HUES48 (cell line): Measurements from ENCODE around the gene AVL9.
A peak's percentile ranks its signal among the peaks of the same experiment; 100 is the strongest.
"Not testable (repeated sequence)": the region's sequence is repeated elsewhere in the genome, so short reads cannot be mapped to it uniquely, and the experiment has no call there.

ENCODE experiments used
- H3K27ac ChIP-seq: one replicate; pipeline ENCODE4 v1.7.0; 2013; ENCODE audit warnings: low read depth, low read length, inconsistent platforms
- H3K27me3 ChIP-seq: 2 replicates; pipeline ENCODE4 v1.6.1; 2013; ENCODE audit warnings: mild to moderate bottlenecking, low read length; ENCODE audit not compliant: control insufficient read depth, insufficient read depth
- H3K36me3 ChIP-seq: 2 replicates; pipeline ENCODE4 v1.6.1; 2013; ENCODE audit warnings: low read length; ENCODE audit not compliant: control insufficient read depth, insufficient read depth
- H3K4me1 ChIP-seq: 2 replicates; pipeline ENCODE4 v1.6.1; 2013; ENCODE audit warnings: mild to moderate bottlenecking, low read length; ENCODE audit not compliant: control insufficient read depth, insufficient read depth
- H3K4me3 ChIP-seq: 2 replicates; pipeline ENCODE4 v1.5.1; 2013; ENCODE audit warnings: mild to moderate bottlenecking, low read depth, low read length
- H3K9ac ChIP-seq: 2 replicates; pipeline ENCODE4 v1.6.1; 2013; ENCODE audit warnings: mild to moderate bottlenecking, low read depth, low read length, moderate library complexity
- H3K9me3 ChIP-seq: 2 replicates; pipeline ENCODE4 v1.6.1; 2013; ENCODE audit warnings: low read length; ENCODE audit not compliant: control insufficient read depth, insufficient read depth

Gene AVL9

DNA sequence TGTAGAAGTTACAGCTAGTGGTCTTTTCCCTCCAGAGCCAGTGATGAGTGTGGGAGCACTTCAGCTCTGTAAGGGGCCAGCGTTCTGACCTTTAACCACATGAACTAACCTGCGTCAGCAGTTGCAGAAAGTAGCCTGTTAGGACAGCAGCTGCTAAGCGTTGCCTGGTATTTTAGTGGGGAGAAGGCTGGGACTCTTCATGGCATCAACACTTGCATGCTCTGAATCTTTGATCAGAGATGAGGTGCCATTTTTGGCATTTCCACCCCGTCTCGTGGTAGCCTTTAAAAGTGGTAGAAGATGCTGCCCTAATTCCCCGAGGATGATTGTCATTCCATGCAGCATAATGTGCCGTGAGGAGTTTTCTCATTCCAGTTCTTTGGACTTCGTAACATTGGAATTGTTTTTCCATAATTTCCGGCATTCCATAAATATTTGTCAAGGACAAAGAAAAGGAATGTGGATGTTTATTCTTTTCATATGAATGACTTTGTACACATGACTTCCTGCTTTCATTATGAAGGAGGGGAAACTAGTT lies 92.2 kb downstream of the AVL9 start:
- Histone ChIP-seq H3K4me3 (no peak overlapping the region), H3K36me3 (peaks cover 55% of the 10 kb centered on the region), H3K9me3 (no peaks in the 10 kb centered on the region), H3K27me3 (no peaks in the 10 kb centered on the region), H3K9ac (no peak overlapping the region), H3K27ac (peak overlapping the region; percentile 3), H3K4me1 (peaks cover 23% of the 10 kb centered on the region; the same call in 1 of the 2 replicates)

- H3K9ac ChIP-seq, result no peak overlapping the region
- peaks cover 43% of the 10 kb centered on the region for H3K36me3 ChIP-seq
- H3K27me3 ChIP-seq, result no peaks in the 10 kb centered on the region
- no peaks in the 10 kb centered on the region for H3K9me3 ChIP-seq
- peaks cover 23% of the 10 kb centered on the region; the same call in 1 of the 2 replicates for H3K4me1 ChIP-seq
- no peak overlapping the region for H3K27ac ChIP-seq
- H3K4me3 ChIP-seq, result no peak overlapping the region
These were observed 93.4 kb downstream of the AVL9 start for GRCh38 chr7:32588657-32589056.

DNA sequence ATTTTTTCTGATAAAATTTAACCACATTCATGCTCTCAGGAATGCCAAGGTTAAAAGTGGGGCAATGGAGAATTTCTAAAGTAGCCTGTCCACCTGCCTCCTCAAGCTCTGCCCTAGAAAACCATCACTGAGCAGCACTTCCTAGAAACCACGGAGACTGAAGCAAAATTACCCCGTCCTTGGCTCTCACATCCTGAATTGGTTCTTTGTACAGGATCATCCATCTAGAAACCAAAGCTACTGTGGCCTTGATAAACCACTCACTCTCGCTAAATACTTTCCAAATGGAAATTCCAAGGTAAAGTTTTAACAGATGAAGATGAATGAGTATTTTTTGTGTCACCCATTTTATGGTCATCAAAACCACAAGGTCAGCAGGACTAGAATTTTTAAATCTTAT lies 96.6 kb downstream of the AVL9 start:
- H3K36me3 ChIP-seq, result peaks cover 14% of the 10 kb centered on the region; the same call in 1 of the 2 replicates
- no peaks in the 10 kb centered on the region for H3K27me3 ChIP-seq
- no peak overlapping the region for H3K27ac ChIP-seq
- H3K9me3 ChIP-seq, result no peaks in the 10 kb centered on the region
- H3K4me1 ChIP-seq, result peaks cover 12% of the 10 kb centered on the region; the same call in 1 of the 2 replicates
- no peak overlapping the region for H3K4me3 ChIP-seq
- H3K9ac ChIP-seq, result no peak overlapping the region

DNA sequence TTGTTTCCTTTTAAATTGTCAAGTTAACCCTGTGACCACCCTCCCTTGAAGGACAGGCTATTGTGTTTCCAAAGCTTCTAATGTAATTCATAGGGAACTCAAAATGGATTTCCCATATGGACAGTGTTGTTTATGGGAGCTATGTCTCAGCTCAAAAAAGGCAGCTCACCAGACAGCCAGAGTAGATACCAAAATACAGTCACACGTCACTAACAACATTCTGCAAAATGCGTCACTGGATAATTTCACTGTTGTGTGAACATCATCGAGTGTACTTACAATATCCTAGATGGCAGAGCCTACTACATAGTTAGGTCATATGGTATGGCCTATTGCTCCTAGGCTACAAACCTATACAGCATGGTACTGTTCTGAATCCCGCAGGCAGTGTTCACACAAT lies 97.4 kb downstream of the AVL9 start:
- no peak overlapping the region for H3K4me3 ChIP-seq

DNA sequence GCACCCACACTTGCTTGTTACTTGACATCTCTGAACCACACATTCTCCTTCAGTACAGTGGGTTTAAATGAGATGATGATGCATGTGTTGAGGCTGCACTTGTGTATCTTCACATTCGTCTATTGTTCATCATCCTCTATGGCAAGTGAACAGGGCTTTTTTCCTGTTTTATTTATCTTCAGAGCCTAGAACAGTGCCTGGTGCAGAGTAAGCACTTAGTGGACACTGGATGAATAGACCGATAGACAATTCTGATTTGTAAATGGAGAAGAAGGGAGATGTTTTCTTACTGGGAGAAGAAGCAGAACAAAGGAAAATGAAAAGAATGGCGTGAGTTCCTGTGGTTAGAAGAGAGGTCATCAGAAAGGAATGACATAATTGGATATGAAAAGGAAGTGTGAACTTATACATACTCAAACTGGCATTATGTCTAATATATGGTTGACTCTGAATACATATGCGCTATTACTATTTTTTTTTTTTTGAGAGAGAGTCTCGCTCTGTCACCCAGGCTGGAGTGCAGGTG lies 99.7 kb downstream of the AVL9 start:
- Histone ChIP-seq H3K36me3 (no peaks in the 10 kb centered on the region), H3K4me3 (no peak overlapping the region), H3K27me3 (no peaks in the 10 kb centered on the region), H3K9ac (no peak overlapping the region), H3K27ac (no peak overlapping the region), H3K9me3 (no peaks in the 10 kb centered on the region), H3K4me1 (no peaks in the 10 kb centered on the region)

More for the DNA sequence above, 97.4 kb downstream of the AVL9 start:
- Histone ChIP-seq H3K9me3 (no peaks in the 10 kb centered on the region), H3K27ac (no peak overlapping the region), H3K4me1 (peaks cover 4% of the 10 kb centered on the region; the same call in 1 of the 2 replicates), H3K27me3 (no peaks in the 10 kb centered on the region), H3K9ac (no peak overlapping the region), H3K36me3 (peaks cover 14% of the 10 kb centered on the region; the same call in 1 of the 2 replicates)

DNA sequence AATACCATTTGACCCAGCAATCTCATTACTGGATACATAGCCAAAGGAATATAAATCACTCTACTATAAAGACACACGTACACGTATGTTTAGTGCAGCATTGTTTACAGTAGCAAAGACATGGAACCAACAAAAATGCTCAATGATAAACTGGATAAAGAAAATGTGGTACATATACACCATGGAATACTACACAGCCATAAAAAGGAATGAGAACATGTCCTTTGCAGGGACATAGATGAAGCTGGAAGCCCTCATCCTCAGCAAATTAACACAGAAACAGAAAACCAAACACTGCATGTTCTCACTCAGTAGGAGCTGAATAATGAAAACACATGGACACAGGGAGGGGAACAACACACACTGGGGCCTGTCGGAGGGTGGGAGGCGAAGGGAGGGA lies 105.9 kb downstream of the AVL9 start:
- H3K9ac ChIP-seq, H3K4me1 ChIP-seq, H3K9me3 ChIP-seq, H3K27me3 ChIP-seq, H3K36me3 ChIP-seq, H3K27ac ChIP-seq, H3K4me3 ChIP-seq: not testable (repeated sequence)

DNA sequence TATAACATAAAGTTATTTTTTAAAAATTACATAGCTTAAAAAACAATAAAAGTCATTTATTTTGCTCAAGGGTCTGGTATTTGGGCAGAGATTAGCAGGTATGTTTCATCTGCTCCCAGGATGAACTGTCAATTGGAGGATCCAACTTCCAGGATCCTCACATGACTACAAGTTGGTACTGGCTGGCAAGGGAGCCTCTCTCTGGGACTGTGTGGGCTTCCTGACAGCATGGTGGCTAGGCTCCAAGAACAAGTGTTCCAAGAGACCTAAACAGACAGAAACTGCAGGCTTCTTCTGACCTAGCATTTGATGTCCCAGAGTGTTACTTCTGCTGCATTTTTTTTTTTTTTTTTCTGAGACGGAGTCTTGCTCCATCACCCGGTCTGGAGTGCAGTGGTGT lies 107.2 kb downstream of the AVL9 start:
- no peaks in the 10 kb centered on the region for H3K36me3 ChIP-seq
- no peaks in the 10 kb centered on the region for H3K27me3 ChIP-seq
- peaks cover 9% of the 10 kb centered on the region for H3K9me3 ChIP-seq
- H3K27ac ChIP-seq, result no peak overlapping the region
- peaks cover 5% of the 10 kb centered on the region; the same call in 1 of the 2 replicates for H3K4me1 ChIP-seq
- no peak overlapping the region for H3K4me3 ChIP-seq
- H3K9ac ChIP-seq, result no peak overlapping the region

- H3K36me3 ChIP-seq, H3K27me3 ChIP-seq, H3K4me1 ChIP-seq, H3K4me3 ChIP-seq, H3K9ac ChIP-seq, H3K9me3 ChIP-seq: not testable (repeated sequence)
- H3K27ac ChIP-seq, result peak overlapping the region; percentile 67
These were observed 108.2 kb downstream of the AVL9 start for GRCh38 chr7:32603492-32603891.

DNA sequence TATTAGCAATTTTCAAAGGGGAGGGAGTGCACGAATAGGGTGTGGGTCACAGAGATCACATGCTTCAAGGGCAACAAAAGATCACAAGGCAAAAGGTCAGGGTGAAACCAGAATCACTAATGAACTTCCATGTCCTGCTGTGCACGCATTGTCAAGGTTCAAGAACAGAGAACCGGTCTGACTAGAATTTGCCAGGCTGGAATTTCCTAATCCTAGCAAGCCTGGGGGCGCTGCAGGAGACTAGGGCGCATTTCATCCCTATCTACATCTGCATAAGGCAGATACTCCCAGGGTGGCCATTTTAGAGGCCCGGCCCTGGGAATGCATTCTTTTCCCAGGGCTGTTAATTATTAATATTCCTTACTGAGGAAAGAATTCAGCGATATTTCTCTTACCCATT lies 108.8 kb downstream of the AVL9 start:
- not testable (repeated sequence) for H3K9me3 ChIP-seq, H3K4me1 ChIP-seq, H3K9ac ChIP-seq, H3K36me3 ChIP-seq, H3K27me3 ChIP-seq, H3K4me3 ChIP-seq
- peak overlapping the region; percentile 74 for H3K27ac ChIP-seq

- Histone ChIP-seq H3K9ac (no peak overlapping the region), H3K27me3 (no peaks in the 10 kb centered on the region), H3K9me3 (peaks cover 9% of the 10 kb centered on the region), H3K4me3 (no peak overlapping the region), H3K36me3 (no peaks in the 10 kb centered on the region), H3K27ac (no peak overlapping the region), H3K4me1 (peaks cover 5% of the 10 kb centered on the region; the same call in 1 of the 2 replicates)
These were observed 109.7 kb downstream of the AVL9 start for GRCh38 chr7:32605032-32605431.

DNA sequence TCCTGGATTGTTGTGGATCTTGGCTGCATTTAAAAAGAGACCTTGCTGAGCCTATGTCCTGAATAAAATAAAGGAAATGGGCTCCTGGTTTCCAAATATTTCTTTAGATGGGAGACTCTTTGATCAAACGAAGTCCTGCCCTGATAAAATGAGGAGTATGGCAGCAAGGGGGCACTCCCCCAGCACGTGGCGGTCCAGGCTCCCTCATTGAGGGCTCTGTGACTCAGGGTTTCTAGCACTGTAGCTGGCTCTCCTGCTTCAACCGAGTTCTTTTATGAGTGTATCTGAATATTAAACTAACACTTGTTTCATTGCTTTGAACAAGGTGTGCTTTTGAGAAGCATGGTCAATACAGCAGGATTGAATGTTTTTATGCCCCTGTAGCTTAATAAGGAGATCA lies 114.2 kb downstream of the AVL9 start:
- no peaks in the 10 kb centered on the region for H3K27me3 ChIP-seq
- H3K9me3 ChIP-seq, result peaks cover 9% of the 10 kb centered on the region
- H3K4me3 ChIP-seq, result no peak overlapping the region
- H3K4me1 ChIP-seq, result peaks cover 10% of the 10 kb centered on the region
- H3K36me3 ChIP-seq, result no peaks in the 10 kb centered on the region
- H3K27ac ChIP-seq, result no peak overlapping the region
- no peak overlapping the region for H3K9ac ChIP-seq
